ENCODE data around the gene C11orf52.

DNA sequence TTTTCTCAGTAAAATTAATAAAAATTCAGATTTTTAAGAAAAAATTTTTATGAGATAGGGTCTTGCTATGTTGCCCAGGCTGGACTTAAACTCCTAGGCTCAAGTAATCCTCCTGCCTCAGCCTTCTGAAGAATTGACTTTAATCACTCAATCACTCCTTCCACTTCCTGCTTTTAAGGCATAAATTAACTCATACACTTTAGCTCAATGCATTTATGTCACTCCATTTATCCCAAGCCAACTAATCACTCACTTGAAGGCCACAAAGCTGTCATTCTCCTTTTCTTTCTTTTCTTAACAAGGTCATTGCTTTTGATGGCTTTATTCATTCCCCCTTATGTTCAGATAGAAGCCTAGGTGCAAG, 48.2 kb upstream of the C11orf52 start:
- TF ChIP-seq, protein P1, sequence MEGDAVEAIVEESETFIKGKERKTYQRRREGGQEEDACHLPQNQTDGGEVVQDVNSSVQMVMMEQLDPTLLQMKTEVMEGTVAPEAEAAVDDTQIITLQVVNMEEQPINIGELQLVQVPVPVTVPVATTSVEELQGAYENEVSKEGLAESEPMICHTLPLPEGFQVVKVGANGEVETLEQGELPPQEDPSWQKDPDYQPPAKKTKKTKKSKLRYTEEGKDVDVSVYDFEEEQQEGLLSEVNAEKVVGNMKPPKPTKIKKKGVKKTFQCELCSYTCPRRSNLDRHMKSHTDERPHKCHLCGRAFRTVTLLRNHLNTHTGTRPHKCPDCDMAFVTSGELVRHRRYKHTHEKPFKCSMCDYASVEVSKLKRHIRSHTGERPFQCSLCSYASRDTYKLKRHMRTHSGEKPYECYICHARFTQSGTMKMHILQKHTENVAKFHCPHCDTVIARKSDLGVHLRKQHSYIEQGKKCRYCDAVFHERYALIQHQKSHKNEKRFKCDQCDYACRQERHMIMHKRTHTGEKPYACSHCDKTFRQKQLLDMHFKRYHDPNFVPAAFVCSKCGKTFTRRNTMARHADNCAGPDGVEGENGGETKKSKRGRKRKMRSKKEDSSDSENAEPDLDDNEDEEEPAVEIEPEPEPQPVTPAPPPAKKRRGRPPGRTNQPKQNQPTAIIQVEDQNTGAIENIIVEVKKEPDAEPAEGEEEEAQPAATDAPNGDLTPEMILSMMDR (IDR thresholded peaks at IDR 0.05) = no peak
- TF ChIP-seq POLR2A (IDR thresholded peaks at IDR 0.05) = no peak

All from lower leg skin (tissue), 3 donors.